ENCODE results near the gene FBXO27.

The FBXO27 gene

DNA sequence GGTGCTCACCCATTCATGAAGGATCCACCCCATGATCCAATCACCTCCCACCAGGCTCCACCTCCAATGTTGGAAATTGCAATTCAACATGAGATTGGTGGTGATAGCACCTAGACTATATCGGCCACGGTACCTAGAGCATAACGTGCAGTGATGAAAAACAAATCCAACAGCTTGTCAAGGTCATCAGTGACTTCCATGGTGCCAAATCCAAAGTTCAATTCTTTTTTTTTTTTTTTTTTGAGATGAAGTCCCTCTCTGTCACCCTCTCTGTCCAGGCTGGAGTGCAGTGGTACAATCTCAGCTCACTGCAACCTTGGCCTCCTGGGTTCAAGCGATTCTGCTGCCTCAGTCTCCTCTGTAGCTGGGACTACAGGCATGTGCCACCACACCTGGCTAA is 34.8 kb upstream of the FBXO27 start:
- TF ChIP-seq, protein P1, sequence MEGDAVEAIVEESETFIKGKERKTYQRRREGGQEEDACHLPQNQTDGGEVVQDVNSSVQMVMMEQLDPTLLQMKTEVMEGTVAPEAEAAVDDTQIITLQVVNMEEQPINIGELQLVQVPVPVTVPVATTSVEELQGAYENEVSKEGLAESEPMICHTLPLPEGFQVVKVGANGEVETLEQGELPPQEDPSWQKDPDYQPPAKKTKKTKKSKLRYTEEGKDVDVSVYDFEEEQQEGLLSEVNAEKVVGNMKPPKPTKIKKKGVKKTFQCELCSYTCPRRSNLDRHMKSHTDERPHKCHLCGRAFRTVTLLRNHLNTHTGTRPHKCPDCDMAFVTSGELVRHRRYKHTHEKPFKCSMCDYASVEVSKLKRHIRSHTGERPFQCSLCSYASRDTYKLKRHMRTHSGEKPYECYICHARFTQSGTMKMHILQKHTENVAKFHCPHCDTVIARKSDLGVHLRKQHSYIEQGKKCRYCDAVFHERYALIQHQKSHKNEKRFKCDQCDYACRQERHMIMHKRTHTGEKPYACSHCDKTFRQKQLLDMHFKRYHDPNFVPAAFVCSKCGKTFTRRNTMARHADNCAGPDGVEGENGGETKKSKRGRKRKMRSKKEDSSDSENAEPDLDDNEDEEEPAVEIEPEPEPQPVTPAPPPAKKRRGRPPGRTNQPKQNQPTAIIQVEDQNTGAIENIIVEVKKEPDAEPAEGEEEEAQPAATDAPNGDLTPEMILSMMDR (IDR thresholded peaks at IDR 0.05): no peak

DNA sequence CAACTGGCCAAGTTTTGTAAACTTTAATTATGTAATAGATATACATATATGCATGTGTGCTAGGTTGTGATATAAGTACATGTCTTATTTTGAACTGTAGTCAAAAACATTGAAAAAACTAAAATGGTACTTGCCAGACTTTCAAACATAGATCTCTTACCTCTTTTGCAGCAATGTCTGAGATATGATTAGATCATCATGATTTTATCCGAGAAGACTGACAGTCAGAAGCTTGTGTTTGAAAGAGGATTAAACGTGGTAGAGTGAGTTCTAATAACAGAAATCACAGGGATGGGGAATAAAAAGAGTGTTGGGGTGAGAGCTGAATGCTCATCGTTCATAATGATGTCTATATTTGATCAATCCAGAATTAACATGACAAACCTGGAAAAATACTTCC is 33.6 kb upstream of the FBXO27 start:
- TF ChIP-seq, protein P1 (IDR thresholded peaks at IDR 0.05): no peak

DNA sequence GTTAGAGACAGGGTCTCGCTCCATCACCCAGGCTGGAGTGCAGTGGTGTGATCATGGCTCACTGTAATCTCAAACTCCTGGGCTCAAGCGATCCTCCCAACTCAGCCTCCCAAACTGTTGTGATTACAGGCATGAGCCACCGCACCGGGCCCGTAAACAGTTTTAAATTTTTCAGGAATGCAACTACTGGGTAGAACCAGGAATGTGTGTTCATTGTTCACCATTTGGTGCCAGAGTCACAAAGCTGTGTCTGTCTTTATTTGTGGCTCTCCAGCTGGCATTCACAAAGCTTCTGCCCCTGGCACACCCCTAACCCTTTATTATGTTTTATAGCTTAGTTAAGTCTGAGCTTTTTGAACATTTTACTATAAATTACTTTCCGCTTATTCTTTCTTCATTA is 32.1 kb upstream of the FBXO27 start:
- TF ChIP-seq, protein P1 (IDR thresholded peaks at IDR 0.05): no peak

DNA sequence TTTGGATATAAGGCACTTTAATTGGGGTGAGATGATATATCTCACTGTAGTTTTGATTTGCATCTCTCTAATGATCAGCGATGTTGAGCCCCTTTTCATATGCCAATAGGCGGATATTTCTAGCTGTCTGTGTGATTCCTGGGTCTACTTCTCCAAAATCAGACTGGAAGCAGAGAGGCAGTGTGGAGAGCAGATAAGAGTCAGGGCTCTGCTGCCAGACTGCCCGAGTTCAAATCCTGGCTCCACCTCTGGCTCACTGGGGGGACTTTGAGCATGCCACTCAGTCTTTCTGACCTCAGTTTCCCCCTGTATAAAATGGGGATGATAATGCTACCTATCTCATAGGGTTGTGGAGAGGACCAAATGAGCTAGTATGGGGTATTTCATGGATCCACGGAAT is 27.8 kb upstream of the FBXO27 start:
- TF ChIP-seq, protein P1 (IDR thresholded peaks at IDR 0.05): no peak

DNA sequence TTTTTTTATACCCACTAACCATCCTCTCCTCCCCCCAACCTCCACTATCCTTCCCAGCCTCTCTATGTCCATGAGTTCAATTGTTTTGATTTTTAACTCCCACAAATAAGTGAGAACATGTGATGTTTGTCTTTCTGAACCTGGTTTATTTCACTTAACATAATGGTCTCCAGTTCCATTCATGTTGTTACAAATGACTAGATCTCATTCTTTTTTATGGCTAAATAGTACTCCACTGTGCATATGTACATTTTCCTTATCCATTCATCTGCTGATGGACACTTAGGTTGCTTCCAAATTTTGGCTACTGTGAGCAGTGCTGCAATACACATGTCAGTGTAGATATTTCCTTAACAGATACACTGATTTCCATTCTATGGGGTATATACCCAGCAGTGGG is 27.0 kb upstream of the FBXO27 start:
- TF ChIP-seq, protein P1 (IDR thresholded peaks at IDR 0.05): no peak

DNA sequence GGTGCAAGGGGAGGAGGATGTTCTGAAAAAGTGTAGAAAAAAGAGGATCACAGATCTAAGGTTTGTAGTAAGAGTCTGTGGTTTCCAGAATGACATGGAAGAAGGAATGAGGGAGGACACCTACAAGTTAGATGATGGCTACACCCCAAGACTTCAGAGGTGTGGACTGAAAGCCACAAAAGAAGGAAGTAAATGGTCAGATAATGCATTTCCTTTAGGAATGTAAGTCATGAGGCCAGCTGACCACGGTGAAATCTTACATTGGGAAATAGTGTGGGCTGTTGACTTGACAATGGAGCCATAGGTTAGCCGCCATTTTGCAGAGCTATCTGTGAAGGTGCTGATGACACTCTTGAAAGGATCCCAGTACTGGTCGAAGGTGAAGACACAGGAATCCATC is 25.3 kb upstream of the FBXO27 start:
- TF ChIP-seq, protein P1 (IDR thresholded peaks at IDR 0.05): no peak

DNA sequence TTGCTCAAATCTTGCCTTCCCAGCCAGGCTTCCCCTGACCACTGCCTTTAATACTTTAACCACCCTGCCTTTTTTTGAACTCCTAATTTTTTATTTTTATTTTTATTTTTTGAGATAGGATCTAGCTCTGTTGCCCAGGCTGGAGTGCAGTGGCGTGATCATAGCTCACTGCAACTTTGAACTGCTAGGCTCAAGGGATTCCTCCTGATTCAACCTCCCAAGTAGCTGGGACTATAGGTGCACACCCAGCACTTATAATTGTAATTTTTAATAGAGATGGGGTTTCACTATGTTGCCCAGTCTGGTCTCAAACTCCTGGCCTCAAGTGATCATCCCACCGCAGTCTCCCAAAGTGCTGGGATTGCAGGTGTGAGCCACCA is 21.7 kb upstream of the FBXO27 start:
- TF ChIP-seq, protein P1 (IDR thresholded peaks at IDR 0.05): no peak
